Measurements from ENCODE around the gene HSD3B1. TPM values are rescaled to one million over a fixed set of nuclear protein-coding genes. Genes with fewer than 3 reads are reported as not detected.
"Not testable (repeated sequence)": the region's sequence is repeated elsewhere in the genome, so short reads cannot be mapped to it uniquely, and the experiment has no call there.

HSD3B1 gene
- total RNA-seq, 1 donor from 2014 or later = not detected

DNA sequence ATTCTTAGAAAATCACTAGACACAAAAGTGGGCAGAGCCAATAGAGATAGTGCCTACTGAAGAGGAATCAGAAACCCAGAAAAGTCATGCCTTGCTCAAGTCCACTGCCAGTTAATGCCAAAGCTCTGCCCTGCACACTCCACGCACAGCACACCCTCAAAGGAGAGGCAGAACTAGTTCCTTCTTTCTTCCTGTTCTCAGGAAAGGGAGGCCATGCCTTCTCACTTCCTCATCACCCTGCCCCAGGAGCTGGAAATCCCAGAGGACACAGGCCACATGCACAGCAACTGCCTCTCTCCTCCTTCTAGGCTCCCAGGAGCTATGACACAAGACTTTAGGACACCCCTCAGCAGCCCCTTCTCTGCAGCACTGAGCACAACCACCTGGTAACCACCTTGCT is 45.6 kb downstream of the HSD3B1 start:
- intact Hi-C loops (cut with micrococcal nuclease) = not testable (repeated sequence)

DNA sequence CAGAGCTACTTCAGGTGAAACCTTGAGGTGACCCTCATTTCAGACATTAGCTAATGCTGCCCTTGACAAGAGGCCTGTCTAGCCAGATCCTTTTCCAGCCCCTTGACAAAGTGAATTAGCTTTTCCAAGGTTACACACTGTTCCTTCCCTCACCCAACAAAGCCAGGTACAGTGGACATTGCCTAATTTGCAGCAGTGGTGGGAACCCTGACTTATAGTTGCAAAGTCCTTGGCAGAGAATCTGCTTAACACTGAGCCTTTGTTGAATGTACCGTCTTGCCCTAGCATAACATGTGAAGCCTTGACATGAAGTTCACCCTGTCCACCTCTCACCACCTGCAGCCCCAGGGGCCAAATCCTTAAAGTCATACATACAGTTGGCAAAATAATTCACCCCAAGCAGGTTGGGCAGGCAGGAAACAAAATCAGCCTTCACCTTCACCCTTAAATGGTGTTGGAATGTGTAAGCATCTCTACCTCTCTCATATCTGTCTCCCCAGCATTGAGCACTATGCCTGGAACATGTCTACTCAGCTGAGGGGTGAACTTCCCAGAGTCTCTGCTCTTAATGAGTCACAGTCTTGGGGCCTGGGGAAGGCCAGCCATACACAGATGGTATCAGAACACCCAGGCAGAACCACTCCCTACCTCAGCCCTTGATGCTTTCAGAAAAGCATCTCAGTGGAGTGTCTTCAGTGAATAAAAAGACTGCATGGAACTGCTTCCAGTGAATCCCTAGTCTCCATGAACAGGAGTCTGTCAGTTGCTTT is 46.5 kb downstream of the HSD3B1 start:
- intact Hi-C loops (cut with micrococcal nuclease) = not testable (repeated sequence)

DNA sequence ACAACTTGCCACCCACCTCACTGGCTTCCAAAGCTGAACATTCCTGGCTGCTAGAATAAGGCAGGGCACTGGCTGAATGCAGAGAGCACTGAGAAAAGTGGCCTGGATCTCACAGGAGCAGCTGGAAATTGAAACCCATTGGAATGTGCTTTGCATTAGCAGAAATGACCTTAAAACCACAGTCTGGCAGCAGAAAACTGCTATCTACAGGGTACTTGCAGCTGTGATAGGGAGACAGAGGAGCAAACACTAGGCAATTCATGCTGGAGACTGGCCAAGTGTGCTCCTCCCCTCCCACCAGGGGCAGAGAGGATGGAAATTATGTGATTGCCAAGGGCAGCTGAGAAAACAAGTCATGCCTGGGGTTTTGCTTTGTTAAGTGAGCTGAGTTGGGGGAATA is 47.2 kb downstream of the HSD3B1 start:
- intact Hi-C loops (cut with micrococcal nuclease) = no loop called here

DNA sequence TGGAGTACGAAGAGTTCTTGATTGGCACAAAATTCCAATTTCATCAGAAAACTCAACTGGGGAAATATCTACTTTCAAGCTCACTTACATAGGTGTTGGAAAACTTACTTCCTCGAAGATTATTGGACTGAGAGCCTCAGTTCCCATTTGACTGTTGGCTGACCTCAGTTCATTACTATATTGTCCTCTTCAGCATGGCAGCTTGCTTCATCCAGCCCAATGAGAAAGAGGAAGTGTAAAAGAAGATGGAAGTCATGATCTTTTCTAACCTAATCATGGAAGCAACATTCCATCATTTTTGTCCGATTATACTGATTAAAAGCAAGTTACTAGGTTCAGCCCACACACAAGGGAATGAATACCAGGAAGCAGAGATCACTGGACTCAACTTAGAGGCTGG is 49.4 kb downstream of the HSD3B1 start:
- intact Hi-C loops (cut with micrococcal nuclease) = no loop called here

DNA sequence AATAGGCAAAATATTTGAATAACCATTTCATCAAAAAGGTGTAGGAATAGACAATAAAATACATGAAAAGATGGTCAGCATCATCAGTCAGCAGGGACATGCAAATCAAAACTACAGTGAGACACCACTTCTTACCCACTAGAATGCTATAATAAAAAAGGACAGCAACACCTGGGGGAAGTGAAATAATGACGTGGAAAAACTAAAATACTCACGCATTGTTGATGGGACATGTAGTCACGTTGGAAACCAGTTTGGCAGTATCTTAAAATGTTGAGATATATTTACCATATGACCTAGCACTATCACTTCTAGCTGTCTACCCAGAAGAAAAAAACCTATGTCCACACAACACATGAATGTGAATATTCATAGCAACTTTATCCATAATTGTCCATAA is 53.4 kb downstream of the HSD3B1 start:
- intact Hi-C loops (cut with micrococcal nuclease) = not testable (repeated sequence)

DNA sequence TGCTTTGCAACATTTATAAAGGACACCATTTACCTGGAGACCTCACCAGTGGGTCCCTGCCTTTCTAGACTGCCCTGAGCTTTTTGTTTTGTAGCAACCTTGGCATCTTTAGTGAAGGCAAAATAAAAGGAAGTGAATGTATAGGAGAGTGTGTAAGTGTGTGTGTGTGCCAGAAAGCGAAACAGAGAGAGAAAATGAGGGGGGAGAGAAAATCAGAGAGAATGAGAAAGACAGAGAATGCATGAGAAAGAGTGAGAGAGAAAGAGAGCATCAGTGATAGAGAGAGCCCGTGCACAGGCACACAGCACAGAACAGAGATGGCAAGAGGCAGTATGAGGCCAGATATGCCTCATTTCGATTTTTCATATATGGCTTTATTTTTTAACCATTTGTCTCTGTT is 57.5 kb downstream of the HSD3B1 start:
- intact Hi-C loops (cut with micrococcal nuclease) = no loop called here

Other genes starting within 250 kb of the HSD3B1 start
- not detected in 2 replicates for gene HAO2, start 138.4 kb upstream of the HSD3B1 start, total RNA-seq
- not detected in 2 replicates for gene HSD3B2, start 92.1 kb upstream of the HSD3B1 start, total RNA-seq
- gene ZNF697, start 141.1 kb downstream of the HSD3B1 start, total RNA-seq = 2.5 and 2.7 TPM in 2 replicates
- gene PHGDH, start 204.7 kb downstream of the HSD3B1 start, total RNA-seq = 87.4 and 89.1 TPM in 2 replicates